GM19043 (cell line): ENCODE data around the gene MALSU1.

ENCODE experiments used
- ATAC-seq: cut with Tn5 transposase; IDR thresholded peaks from one replicate; pipeline ENCODE4 v1.9.1; 2021; ENCODE audit warnings: low read depth; ENCODE audit not compliant: unreplicated experiment

The MALSU1 gene

DNA sequence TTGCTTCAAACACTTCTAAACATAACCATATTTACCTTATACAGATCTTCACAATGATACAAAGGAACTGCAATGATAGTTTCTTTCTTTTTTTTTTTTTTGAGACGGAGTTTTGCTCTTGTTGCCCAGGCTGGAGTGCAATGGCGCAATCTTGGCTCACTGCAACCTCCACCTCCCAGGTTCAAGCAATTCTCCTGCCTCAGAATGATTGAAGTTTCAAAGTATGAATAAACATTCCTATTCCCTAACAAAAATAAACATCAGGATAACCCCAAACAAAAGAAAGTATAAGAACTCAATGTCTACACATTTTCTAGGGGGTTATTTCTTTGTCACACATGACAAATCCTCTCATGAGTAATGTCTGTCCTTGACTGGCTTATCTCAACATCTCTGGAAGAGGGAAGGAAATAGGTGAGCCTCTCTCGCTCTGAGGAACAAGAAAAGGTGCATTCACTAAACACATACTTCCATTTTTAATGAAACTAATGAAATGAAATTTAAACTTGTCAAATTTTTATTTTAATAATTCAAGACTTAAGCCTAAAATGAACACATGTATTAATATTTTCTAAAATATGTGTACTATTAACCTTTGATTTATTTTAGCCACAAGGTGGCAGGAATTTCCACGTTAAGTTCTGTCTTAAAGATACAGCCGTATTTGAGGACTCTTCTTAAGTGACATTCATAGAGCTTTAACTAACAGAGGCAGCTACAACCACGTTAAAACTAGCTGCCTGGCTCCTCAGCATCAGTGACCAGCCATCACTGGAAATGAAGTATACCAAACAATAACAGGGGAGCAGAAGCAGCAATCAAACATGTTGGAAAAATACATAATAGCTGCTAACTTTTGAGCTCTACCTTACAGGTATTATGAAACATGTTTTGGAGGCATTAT lies 58.3 kb downstream of the MALSU1 start:
- ATAC-seq = peak; percentile 47

DNA sequence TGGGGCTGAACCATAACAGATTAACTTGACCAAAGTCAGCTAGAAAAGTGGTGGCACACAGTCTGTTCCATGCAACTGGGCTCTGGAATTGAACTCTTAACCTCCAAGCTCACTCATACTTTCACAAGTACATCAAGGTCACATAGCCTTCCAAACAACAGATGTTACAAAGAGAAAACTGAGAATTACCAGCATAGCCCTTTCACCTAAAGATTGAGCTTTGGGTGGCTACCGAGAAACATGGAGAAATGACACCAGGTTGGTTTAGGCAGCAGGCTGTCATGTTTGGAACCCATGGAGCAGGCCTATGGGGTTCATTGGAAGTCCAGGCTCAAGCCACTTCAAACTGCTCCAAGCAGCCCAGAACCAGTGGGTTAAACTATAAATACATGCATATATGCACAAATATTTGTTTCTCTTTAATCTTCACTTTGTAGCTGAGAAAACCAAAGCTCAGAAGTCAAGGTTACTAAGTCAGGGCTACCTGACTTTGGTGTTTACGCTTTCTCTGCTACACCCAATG lies 59.1 kb downstream of the MALSU1 start:
- no peak for ATAC-seq
